Measurements from ENCODE around the gene MYD88. TPM values are rescaled to one million over a fixed set of nuclear protein-coding genes. Genes with fewer than 3 reads are reported as not detected.

The MYD88 gene
- 2.5 and 2.7 TPM in 2 replicates for total RNA-seq (2014; rRNA removed; shearing (Covaris generic))

DNA sequence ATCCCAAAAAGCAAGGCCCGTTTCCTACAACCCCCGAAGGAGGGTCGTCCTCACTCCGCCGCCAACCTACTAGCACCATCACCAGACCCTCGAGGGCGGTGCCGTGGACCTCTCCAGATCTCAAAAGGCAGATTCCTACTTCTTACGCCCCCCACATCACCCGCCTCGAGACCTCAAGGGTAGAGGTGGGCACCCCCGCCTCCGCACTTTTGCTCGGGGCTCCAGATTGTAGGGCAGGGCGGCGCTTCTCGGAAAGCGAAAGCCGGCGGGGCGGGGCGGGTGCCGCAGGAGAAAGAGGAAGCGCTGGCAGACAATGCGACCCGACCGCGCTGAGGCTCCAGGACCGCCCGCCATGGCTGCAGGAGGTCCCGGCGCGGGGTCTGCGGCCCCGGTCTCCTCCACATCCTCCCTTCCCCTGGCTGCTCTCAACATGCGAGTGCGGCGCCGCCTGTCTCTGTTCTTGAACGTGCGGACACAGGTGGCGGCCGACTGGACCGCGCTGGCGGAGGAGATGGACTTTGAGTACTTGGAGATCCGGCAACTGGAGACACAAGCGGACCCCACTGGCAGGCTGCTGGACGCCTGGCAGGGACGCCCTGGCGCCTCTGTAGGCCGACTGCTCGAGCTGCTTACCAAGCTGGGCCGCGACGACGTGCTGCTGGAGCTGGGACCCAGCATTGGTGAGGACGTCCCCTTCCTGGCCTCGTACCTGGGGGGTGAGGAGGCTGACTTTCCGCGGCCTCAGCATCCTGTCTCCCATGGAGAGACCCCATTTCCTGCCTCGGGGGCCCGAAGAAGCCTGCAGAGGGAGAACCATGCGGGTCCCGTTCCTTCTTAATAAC lies at the start of gene MYD88:
Gene MYD88, plus strand, starts transcription at position 313 of the 842 bp plus-strand sequence. Its CDS starts 40 bp downstream, at position 353.
- Histone ChIP-seq H3K27ac (peak within 1 kb of the TSS; percentile 46; the same call in 1 of the 2 replicates), H3K9me3 (replicated peaks) (no peaks in the 10 kb centered on the region), H3K4me3 (peak within 1 kb of the TSS; percentile 87), H3K4me1 (no peaks in the 10 kb centered on the region), H3K27me3 (no peaks in the 10 kb centered on the region), H3K36me3 (no peaks in the 10 kb centered on the region)
- peak; percentile 22 for DNase-seq

DNA sequence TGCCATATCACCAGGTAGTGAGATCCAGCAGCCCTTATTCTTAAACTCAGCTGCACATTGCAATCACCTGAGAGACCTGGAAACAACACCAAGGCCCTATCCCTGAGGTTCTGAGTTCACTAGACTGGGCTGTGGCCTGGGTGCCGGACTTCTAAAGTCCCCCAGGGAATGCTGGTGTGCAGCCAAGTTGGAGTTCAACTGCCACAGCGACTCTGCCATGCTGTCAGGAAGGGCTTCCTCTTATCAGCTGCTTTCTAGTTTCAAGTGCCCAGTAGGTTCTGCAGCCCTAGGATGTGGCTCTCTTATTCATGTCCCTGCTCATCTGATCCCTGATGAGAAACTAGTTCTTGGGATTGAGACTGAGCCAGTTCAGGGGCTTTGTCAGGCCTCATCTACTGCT lies 49.3 kb upstream of the MYD88 start:
- no peaks in the 10 kb centered on the region for H3K9me3 ChIP-seq (replicated peaks)
- H3K4me3 ChIP-seq, result no peak overlapping the region
- H3K27me3 ChIP-seq, result no peaks in the 10 kb centered on the region
- H3K36me3 ChIP-seq, result no peaks in the 10 kb centered on the region
- DNase-seq, result no peak
- H3K27ac ChIP-seq, result no peak overlapping the region
- H3K4me1 ChIP-seq, result no peaks in the 10 kb centered on the region

DNA sequence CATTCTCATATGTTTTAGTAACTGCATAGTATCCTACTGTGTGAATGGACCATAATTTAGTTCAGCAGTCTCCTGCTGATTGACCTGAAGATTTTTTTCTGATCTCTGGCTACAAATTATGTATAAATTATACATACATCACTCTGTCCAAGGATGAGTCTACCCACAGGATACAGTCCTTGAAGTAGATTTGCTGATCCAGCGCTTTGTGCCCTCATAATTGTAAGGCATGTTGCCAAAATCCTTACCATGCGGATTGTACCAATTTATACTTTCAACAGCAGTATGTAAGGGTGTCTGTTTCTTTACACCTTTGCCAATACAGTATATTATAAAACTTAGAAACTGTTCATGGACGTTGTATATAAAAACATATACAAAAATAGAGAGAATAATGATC lies 48.0 kb upstream of the MYD88 start:
- no peaks in the 10 kb centered on the region for H3K4me1 ChIP-seq
- H3K27ac ChIP-seq, result no peak overlapping the region
- no peak for DNase-seq
- no peaks in the 10 kb centered on the region for H3K36me3 ChIP-seq
- no peak overlapping the region for H3K4me3 ChIP-seq
- H3K9me3 ChIP-seq (replicated peaks), result no peaks in the 10 kb centered on the region
- no peaks in the 10 kb centered on the region for H3K27me3 ChIP-seq

DNA sequence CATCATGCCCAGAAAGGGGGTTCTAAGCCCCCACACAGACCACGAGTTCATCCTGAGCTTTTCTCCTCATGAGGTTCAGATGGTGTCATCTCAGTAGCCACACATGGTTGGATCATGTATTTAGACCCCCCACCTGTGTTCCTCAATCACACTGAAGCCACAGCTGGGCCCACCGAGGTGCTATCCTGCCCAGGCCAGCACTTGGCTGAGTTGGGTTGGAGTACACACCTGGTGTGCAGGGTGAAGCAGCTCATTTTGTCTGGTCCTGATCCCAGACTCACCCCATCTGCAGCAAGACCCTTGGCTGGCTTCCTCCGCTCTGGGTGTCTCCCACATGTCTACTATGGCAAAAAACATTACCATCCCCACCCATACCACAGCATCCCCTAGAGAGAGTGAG lies 43.5 kb upstream of the MYD88 start:
- no peaks in the 10 kb centered on the region for H3K9me3 ChIP-seq (replicated peaks)
- no peak overlapping the region for H3K27ac ChIP-seq
- H3K4me1 ChIP-seq, result no peaks in the 10 kb centered on the region
- H3K36me3 ChIP-seq, result no peaks in the 10 kb centered on the region
- H3K27me3 ChIP-seq, result no peaks in the 10 kb centered on the region
- H3K4me3 ChIP-seq, result no peak overlapping the region
- DNase-seq, result no peak

DNA sequence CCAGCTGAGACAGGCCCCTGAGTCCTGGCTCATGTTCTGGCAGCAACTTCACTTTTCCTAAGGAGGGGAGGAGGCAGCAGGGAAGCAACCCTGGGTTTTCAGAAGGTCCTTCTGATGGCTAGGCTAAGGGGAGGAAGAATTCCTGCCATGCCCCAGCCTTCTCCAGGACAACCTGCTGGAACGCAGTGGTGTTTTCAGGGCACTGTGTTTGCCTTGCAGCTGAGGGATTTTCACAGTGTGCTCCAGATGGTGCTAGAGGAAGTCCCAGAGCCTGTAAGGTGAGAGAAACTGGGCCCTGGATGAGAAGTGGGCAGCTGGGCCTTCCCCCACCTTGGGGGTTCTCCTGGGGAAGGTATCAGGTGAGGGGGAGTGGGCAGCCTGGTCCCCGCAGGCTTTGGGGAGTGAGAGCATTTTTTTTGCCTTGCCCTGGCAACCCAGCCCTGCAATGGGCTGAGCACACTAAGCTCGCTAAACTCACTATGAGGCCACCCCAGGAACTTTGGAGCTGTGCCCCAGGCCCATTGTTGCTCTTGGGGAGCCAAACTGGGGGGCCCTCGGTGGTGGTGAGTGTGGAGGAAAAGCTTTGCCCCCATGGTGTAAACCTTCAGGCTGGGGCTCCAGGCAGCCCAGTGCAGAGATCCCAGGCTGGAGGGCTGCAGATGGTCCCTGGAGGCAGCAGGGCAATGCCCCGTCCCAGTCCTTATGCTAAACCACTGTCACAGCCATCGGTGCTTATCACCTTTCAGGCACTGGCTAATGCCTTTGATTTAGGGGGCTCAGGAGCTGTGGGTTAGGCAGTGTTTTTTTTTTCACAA lies 42.6 kb upstream of the MYD88 start:
- no peak overlapping the region for H3K4me3 ChIP-seq
- no peak overlapping the region for H3K27ac ChIP-seq
- H3K36me3 ChIP-seq, result no peaks in the 10 kb centered on the region
- no peaks in the 10 kb centered on the region for H3K9me3 ChIP-seq (replicated peaks)
- no peak for DNase-seq
- H3K4me1 ChIP-seq, result no peaks in the 10 kb centered on the region
- no peaks in the 10 kb centered on the region for H3K27me3 ChIP-seq

DNA sequence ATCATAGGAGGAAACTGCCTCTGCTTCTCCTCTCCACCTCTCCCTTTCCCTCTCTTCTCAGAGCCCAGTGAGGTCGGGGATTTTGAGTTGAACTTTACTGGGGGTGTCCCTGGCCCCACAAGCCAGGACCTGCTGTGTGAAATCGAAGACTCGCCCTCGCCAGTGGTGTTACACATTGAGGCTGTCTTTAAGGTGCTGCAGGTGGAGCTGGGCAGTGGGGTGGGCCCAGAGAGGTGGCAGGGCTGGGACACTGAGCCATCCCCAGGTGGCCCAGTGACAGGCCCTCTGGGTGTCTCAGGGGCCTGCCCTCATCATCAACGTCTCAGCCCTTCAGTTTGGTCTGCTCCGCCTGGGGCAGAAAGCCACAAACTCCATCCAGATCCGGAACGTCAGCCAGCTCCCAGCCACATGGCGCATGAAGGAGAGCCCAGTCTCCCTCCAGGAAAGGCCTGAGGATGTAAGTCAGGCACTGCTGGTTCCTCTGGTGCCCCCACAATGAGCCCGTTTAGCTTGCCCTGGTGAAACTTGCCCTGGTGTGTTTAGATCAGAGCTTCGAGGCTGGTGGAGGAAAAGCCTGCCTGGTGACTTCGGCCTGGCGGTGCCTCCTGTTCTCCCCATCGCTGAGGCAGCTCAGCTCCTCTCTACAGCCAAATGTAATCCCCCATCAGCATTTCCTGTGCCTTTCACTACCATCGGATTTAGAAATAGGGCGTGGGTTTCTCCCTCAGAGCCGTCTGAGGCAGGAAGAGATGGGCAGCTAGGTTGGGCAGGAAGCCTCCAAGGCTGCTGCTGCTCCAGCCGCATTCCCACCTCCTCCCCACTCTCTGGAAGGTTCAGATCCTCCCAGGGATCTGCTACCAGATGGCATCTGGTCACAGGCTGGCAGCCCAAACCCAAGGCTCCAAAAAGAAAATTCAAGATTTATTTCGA lies 40.8 kb upstream of the MYD88 start:
- no peaks in the 10 kb centered on the region for H3K27me3 ChIP-seq
- H3K27ac ChIP-seq, result no peak overlapping the region
- no peaks in the 10 kb centered on the region for H3K36me3 ChIP-seq
- H3K9me3 ChIP-seq (replicated peaks), result no peaks in the 10 kb centered on the region
- H3K4me1 ChIP-seq, result no peaks in the 10 kb centered on the region
- DNase-seq, result no peak
- no peak overlapping the region for H3K4me3 ChIP-seq

DNA sequence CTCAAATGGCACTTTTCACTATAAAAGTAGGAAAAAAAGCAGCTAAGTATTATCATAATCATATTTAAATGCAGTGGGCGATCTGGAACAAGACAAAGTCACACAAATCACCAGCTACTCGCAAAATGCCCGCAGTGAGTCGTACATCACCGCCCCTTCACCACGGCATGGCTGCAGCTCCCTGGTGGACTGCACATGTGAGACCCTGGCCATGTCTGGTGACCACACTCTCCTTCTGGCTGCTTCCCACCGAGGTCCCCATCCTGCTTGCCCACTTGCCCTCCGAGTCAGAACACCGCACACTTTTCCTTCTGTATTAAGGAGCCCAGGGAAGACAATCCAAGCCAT lies 40.1 kb upstream of the MYD88 start:
- no peaks in the 10 kb centered on the region for H3K36me3 ChIP-seq
- H3K9me3 ChIP-seq (replicated peaks), result no peaks in the 10 kb centered on the region
- no peak overlapping the region for H3K27ac ChIP-seq
- H3K27me3 ChIP-seq, result no peaks in the 10 kb centered on the region
- H3K4me3 ChIP-seq, result no peak overlapping the region
- DNase-seq, result no peak
- no peaks in the 10 kb centered on the region for H3K4me1 ChIP-seq

DNA sequence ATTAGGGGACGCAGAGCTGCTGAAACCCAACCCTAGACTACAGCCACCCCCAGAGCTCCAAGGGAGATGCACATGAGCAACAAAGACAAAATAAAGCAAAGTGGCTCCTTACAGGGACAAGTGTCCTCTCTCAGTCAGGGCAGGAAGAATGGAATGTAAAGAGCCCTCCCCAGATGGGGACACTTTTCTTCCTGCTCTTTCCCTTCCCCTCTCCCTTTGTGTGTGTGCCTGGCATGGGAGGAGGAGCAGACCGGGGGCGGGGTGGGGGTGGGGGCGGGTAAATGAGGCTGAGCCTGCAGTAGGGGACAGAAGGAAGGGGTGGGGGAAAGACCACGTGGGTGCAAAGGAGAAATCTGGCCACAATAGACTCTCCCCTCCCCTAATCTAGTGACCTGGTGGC lies 38.9 kb upstream of the MYD88 start:
- no peaks in the 10 kb centered on the region for H3K4me1 ChIP-seq
- no peak overlapping the region for H3K27ac ChIP-seq
- no peak overlapping the region for H3K4me3 ChIP-seq
- no peaks in the 10 kb centered on the region for H3K27me3 ChIP-seq
- no peaks in the 10 kb centered on the region for H3K36me3 ChIP-seq
- no peak for DNase-seq
- no peaks in the 10 kb centered on the region for H3K9me3 ChIP-seq (replicated peaks)

DNA sequence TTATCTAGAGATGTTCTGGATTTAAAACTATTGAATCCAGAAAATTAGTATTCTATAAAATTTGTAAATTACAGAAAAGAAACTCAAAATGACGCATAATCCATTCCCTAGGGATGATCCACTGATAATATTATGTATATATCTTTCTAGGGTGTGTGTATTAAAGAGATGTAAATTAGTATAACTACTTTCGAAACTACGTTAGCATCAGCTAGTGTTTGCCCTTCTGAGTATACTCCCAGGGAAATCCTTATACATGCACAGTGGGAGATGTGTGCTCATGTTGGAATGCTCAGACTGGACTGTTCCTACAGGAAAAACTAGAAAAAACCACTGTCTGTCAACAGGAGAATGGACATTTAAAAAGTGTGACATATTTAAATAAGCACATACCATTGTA lies 38.0 kb upstream of the MYD88 start:
- Histone ChIP-seq H3K9me3 (replicated peaks) (no peaks in the 10 kb centered on the region), H3K27me3 (no peaks in the 10 kb centered on the region), H3K36me3 (no peaks in the 10 kb centered on the region), H3K4me1 (no peaks in the 10 kb centered on the region), H3K4me3 (no peak overlapping the region), H3K27ac (no peak overlapping the region)
- DNase-seq, result no peak

DNA sequence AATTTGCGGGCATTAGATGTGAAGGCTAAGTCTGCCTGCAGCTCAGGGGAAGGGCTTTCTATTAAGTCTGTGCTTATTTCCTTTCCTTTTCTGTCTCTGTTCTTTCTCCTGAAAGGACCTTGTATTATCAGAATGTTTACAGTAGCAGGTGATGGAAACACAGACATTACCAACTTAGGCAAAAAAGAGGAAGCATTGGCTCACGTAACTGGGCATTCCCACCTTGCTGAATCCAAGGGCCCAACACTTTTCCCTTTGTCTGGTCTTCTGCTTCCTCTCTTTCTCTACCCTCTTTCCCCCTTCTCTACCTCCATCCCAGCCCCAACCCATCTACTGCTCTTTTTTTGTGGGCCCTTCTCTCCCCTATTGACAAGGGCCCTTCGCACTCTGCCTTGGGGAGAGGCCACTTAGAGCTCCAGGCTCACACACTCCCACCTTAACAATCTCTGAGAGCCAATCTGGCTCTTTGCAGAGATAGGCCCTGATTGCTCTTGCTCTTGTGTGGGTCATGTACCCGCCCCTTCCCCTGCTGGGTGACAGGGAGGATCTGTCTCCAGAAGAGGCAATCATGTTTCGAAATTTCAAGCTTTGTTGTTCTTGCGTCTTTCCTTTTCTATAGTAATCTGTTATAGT lies 36.5 kb upstream of the MYD88 start:
- H3K27ac ChIP-seq, result no peak overlapping the region
- DNase-seq, result no peak
- H3K36me3 ChIP-seq, result no peaks in the 10 kb centered on the region
- no peaks in the 10 kb centered on the region for H3K9me3 ChIP-seq (replicated peaks)
- no peak overlapping the region for H3K4me3 ChIP-seq
- H3K4me1 ChIP-seq, result no peaks in the 10 kb centered on the region
- H3K27me3 ChIP-seq, result no peaks in the 10 kb centered on the region

DNA sequence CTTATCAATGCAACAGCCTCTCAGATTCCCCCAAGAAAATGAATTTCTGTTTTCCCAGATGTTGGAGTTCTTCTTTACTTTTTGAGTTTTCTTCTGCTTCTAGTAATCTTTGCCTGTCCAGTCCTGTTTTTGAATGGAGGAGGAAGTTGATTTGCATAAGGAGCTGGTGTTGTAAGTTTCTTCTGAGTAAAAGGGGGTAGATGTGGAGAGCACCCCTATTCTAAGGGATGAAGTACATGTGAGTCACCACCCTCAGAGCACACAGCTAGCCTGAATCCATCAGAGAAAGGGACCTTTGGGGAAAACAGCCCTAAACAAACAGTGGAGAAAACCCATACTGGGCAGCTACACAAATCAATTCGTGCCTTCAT lies 36.0 kb upstream of the MYD88 start:
- Histone ChIP-seq H3K9me3 (replicated peaks) (no peaks in the 10 kb centered on the region), H3K4me3 (no peak overlapping the region), H3K36me3 (no peaks in the 10 kb centered on the region), H3K4me1 (no peaks in the 10 kb centered on the region), H3K27ac (no peak overlapping the region), H3K27me3 (no peaks in the 10 kb centered on the region)
- no peak for DNase-seq

DNA sequence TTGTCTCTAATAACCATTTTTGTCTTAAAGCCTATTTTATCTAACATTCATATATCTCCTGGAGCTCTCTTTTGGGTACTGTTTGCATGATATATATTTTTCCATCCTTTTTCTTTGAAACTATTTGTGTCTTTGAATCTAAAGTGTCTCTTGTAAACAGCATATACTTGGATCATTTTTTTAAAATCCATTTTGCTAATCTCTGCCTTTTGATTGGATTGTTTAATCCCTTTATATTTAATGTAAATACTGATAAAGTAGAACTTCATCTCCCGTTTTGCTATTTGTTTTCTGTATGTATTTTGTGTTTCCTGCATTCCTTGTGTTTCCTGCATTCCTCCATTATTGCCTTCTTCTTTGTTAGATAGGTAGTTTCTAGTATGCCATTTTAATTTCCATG lies 32.9 kb upstream of the MYD88 start:
- Histone ChIP-seq H3K36me3 (no peaks in the 10 kb centered on the region), H3K27ac (no peak overlapping the region), H3K9me3 (replicated peaks) (no peaks in the 10 kb centered on the region), H3K4me1 (no peaks in the 10 kb centered on the region), H3K4me3 (no peak overlapping the region), H3K27me3 (no peaks in the 10 kb centered on the region)
- no peak for DNase-seq

DNA sequence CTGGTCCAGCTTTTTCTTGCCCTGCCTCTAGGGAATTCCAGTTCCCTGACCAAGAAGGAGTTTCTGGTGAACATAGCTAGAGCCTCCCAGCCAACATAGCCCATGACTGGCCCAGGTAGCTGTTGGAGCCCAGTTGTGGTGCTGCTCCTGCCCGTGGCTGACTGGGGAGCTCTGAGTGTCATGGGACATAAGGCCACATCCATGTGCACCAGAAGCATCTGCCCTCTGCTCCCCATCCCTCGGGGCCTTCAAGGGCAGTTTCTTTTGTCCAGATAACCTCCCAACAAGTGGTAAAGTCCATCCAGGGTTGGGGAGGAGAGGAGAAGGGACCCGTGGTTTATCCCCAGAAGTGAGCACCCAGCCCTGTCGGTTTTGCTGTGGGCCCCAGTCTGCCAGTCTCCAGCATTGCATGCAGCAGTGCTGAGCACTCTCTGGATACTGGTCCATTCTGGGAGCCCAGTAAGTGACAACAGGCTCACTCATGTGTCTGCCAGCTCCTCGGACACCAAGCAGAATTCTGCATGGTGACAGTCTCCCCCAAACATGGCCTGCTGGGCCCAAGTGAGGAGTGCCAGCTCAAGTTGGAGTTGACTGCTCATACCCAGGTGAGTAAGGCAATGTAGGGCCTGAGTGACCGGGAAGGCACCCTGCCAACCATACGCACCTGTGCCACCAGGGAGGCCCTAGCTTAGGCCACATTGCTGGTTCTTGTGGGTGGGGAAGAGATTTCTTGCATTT lies 30.4 kb upstream of the MYD88 start:
- Histone ChIP-seq H3K4me3 (no peak overlapping the region), H3K27me3 (no peaks in the 10 kb centered on the region), H3K4me1 (no peaks in the 10 kb centered on the region), H3K36me3 (no peaks in the 10 kb centered on the region), H3K27ac (no peak overlapping the region), H3K9me3 (replicated peaks) (no peaks in the 10 kb centered on the region)
- DNase-seq, result no peak

Data from SJCRH30 (cell line).